GM12878 (cell line): Measurements from ENCODE around the gene ARFGAP2. TPM values are rescaled to one million over a fixed set of nuclear protein-coding genes. Genes with fewer than 3 reads are reported as not detected.

Source experiments
- BHLHE40 ChIP-seq, 2 experiments: fragments of 450-650 bp in 1 of 2; IDR thresholded peaks; 2 replicates each; pipeline ENCODE4 v1.6.1; 2011 to 2017; ENCODE audit warnings: low read depth in 2 of 2, borderline replicate concordance in 1 of 2, improper control_type of control experiment in 1 of 2, low read length in 1 of 2, mild to moderate bottlenecking in 1 of 2
- FOXM1 ChIP-seq: IDR thresholded peaks from 2 replicates; pipeline ENCODE4 v1.6.1; 2012; ENCODE audit warnings: low read depth, mild to moderate bottlenecking, inconsistent platforms, low read length, moderate library complexity
- MAX ChIP-seq: IDR thresholded peaks from 2 replicates; pipeline ENCODE4 v1.6.1; 2012; ENCODE audit warnings: low read depth, low read length, improper control_type of control experiment
- RAD51 ChIP-seq: fragments of 450-650 bp; IDR thresholded peaks from 2 replicates; pipeline ENCODE4 v1.6.1; 2016; ENCODE audit warnings: moderate library complexity, mild to moderate bottlenecking, inconsistent platforms
- RB1 ChIP-seq: fragments of 450-650 bp; formaldehyde crosslinking; IDR thresholded peaks from 2 replicates; pipeline ENCODE4 v1.6.1; 2017; ENCODE audit warnings: mild to moderate bottlenecking, borderline replicate concordance
- TCF3 ChIP-seq: IDR thresholded peaks from 2 replicates; pipeline ENCODE4 v1.6.1; 2012; ENCODE audit warnings: low read depth, mild to moderate bottlenecking, low read length, borderline replicate concordance; ENCODE audit not compliant: insufficient read depth
- ZNF592 ChIP-seq: fragments of 450-650 bp; IDR thresholded peaks from 2 replicates; pipeline ENCODE4 v1.6.1; 2017; ENCODE audit warnings: mild to moderate bottlenecking, moderate library complexity
- polyA plus RNA-seq, 11 experiments: library from polyadenylated mRNA; depleted of rRNA in 4 of 11; unstranded in 6 of 11; stranded (reverse) in 5 of 11; fragments of >200 nt; fragmentation: Nextera tagmentation in 4 of 11; fragmentation: Illumina TruSeq in 1 of 11; extraction: Ambion mirVana in 4 of 11; extraction: Trizol in 1 of 11; gene quantifications; 1 replicate in 1 of 11; 2 replicates in 10 of 11; pipeline versions ENCODE4 v1.2.1 to v1.2.3, GENCODE V29; 2011 to 2016; ENCODE audit warnings: inconsistent platforms in 2 of 11, missing spikeins in 2 of 11, low read depth in 1 of 11
- total RNA-seq, 4 experiments: library from RNA; depleted of rRNA in 3 of 4; stranded (reverse); fragments of >200 nt in 3 of 4; fragmentation: Illumina TruSeq in 1 of 4; extraction: Trizol in 1 of 4; gene quantifications; 2 replicates each; pipeline versions ENCODE4 v1.2.1 to v1.2.3, GENCODE V29; 2013 to 2021

Gene ARFGAP2
- total and polyA plus RNA-seq, 10 of the 15 experiments (the other 5 are each of a cell fraction or from before 2014, with no cell fraction given): 20.9 to 100 (median 75.5) TPM

- TF ChIP-seq ZNF592: no peak
- TF ChIP-seq BHLHE40 (IDR thresholded peaks at IDR 0.05; ENCODE audit: borderline replicate concordance in 1 of 2, low read depth in 2 of 2, low read length in 1 of 2): no peak
- TF ChIP-seq FOXM1: no peak
- TF ChIP-seq MAX: no peak
- no peak for TF ChIP-seq RB1
- TF ChIP-seq RAD51: no peak
- TF ChIP-seq TCF3: no peak
Measured at GRCh38 chr11:47180006-47180787, 3.5 kb upstream of the ARFGAP2 start (continued).
